NCI-H524 (cell line): ENCODE results near the gene MARCHF10.

Source experiments
- DNase-seq, 2 experiments: peaks; one replicate each; lab custom pipeline; 2025; lab: John Stamatoyannopoulos, UW

MARCHF10 gene

DNA sequence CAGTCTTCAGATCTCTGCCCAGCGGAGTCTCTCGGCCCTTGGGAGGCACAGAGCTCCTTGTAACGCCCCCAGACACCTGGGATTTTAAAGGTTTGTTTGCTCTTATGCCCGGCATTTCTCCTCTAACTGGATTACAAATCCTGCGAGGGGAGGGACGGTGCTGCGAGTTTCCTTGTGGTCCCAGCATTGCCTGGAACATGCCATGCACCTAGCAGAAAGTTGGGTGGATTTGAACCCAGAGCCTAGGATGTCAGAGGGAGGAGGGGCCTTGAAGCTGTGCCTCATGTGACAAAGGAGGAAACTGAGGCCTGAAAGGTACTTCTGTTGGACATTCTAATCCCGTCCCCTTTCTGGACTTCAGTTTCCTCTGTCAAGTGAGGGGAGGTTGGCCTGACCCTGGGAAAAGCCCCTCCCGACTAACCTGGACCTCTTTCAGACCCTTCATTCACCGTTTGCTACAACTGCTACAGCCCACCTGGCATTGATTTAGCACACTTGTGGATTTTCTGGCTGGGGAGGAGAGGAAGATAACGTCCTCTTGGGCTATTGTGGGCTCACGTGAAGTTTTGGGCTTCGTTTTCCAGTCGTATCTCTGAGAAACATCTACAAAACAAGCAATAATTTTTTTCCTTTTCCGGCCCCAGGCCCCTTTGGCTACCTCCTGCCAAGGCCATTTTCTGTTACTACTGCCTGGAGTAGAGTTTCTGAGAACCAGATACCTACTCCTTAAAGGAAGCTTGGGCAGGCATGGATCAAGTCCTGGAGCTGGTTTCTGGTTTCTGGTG is 149.8 kb downstream of the MARCHF10 start:
- no peak for DNase-seq

DNA sequence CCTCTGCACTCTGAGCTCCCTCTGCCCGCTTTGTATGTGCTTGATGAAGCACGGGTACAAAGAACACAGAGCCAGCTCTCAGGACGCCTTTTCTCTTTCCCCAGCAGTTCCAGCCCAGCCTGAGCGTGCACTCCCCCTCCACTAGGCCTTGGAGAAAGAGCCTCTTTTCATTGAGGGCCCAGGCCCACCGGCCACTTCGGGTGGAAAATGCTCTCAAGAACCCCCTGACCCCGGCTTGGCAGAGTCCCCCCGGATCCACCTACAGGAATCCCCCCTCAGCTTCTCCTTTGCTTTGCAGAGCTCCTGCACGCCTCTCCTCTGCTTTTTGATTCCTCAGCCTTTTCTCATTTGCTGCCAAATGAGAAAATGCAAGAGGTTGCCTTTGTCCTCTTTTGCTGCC is 150.4 kb downstream of the MARCHF10 start:
- no peak for DNase-seq

- DNase-seq, result peak in 1 of 2 experiments; percentile 13
Observed at GRCh38 chr17:62657145-62657665, 150.9 kb downstream of the MARCHF10 start.

DNA sequence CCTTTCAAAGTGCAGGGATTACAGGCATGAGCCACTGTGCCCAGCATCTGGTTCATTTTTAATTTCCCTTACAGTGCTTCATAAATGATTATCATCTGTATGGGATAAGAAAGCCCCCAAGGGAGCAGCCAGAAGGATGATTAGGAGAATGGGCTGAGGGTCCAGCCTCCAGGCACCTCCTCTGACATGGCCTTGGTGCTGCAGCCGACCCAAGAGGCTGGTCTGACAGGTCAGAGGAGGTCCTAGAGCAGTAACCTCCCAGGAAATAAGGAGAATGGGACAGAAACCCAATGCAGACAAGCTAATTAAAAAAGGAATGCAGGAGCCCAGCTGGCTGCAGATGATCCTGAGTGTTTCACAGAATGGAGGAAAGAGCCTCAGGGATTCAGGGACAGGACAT is 151.7 kb downstream of the MARCHF10 start:
- peak in 1 of 2 experiments; percentile 47 for DNase-seq

GRCh38 chr17:62655656-62656055 is 152.5 kb downstream of the MARCHF10 start:
- DNase-seq, result no peak

DNA sequence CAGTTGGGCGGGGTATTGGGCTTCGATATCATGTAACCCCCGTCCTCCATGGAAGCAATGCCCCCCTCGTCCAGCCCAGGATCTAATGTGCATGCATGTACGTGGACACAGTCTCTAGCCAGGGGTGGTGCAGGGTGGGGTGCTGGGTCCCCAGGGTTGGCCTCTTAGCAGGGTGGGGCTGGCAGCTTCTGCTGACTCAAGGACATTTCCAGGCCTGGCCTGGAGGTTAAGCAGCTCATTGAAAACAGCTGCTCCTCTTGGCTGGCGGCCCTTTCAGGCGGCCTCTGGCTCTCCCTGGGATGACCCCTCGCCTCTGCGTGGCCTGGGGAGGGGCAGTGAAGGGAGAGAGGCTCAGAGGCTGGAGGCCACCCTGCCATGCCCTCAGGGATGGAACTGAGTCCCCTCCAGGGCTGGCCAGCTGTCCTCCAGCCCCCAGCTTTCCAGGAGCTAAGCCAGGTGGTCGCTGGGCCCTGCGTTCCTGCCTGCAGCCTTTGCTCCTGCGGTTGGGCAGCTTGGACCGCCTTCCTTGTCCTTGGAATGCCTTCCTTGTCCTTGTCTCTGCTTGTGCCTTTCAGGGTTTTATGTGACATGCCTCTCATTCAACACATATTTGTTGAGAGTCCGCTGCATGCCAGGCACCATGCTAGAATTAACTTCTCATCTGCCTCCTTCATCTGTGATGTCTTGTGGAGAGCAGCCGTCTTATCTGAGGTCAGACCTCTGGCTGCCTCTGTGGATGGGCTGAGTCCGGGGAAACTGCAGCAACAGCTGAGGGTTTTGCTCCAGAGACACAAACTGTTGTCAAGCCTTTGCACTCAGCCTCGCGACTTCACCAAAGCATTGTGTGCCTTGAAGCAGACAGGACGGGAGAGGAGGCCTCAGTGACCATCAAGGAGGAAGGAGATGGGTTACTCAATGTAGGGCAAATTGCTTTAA is 154.0 kb downstream of the MARCHF10 start:
- DNase-seq, result no peak

DNA sequence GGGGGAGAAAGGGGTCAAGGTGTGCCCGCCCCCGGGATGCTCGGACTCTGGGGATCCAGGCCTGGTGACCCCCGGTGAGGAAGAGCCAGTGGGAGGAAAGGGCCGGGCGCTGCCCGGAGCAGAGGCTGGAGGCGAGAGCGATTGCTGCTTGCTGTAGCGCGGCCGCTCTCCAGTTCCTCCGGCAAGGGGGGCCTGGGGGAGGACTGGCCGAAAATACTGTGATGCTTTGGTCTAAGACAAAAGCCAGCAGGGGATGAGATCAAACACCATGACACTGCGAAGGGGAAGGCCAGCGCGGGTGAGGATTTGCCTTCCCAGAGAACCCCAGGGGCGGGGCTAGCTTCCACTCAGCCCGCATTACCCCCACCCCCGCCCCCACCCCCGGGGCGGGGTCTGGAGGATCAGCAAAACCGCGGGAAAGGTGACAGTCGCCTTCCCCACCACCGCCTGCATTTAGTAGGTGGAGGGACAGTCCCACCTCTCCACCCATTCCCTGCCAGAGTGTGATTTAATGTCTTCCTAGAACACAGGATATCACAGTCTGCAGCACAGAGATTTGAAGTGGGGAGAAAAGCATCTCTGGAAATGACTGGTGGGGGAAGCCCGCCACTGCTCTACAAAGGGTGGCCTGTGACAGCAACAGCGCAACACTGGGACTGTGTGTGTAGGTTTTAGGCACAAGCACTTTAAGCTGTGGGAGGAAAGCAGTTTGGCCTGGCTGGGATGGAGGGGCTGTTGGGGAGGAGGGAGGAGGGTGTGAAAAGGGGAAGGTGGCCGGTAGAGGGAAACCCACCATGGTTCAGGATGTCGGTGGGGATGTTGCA is 154.9 kb downstream of the MARCHF10 start:
- peak; percentile 82 to 86 for DNase-seq

DNA sequence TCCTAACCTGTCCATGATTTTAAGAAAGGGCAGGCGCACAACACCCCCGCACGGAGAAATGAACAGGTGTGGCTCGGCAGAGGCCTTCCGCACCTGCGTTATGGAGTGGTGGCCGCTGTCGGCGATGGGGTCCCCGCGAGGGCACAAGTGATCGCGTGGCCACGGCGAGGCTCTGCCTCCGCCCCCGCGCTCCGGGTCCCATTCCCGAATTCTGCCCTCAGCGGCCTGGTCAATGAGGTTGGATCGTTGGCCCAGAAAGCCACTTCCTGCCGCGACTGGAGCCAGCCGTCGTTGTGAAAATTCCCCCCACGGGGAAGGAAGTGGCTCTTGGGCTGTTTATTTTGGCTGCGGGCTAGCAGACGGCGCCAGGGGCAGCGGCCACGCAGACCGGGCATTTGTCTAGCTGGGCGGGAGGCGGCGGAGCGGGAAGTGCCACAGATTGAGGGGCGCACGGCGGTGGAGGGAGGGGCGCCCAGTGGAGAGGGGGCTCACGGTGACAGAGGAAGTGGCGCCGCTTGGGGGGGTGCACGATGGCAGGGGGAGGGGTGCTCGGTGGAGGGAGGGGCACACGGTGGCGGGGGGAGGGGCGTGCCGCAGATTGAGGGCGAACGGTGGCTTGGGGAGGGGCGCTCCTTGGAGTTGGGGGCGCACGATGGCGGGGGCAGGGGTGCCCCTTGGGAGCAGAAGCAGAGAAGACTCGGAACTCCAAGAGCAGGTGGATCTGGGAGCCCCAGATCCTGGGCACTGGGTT is 155.7 kb downstream of the MARCHF10 start:
- no peak for DNase-seq
